HepG2 (cell line): ENCODE data around the gene TMED6. TPM values are rescaled to one million over a fixed set of nuclear protein-coding genes. Genes with fewer than 3 reads are reported as not detected.

Experiments used
- ATAC-seq: fragments of 200-7000 bp; cut with Tn5 transposase; 3 replicates; pipeline ENCODE4 v1.9.1; 2020; ENCODE audit warnings: mild to moderate bottlenecking, moderate library complexity
- BruUV-seq: library from RNA; stranded (reverse); fragments of 400-500 nt; replicated peaks from 2 replicates; lab custom pipeline; 2021; lab: Mats Ljungman, UMichigan
- CTCF ChIA-PET: fragments of 300-600 bp; formaldehyde crosslinking; extraction: SDS; loops from one replicate; lab custom pipeline; 2021; ENCODE audit warnings: low total read pairs, inconsistent platforms, low intra/inter-chr PET ratio; lab: Yijun Ruan, JAX
- POLR2A ChIA-PET: fragments of 350-600 bp; sonication (Branson Sonifier 250); formaldehyde crosslinking; loops from one replicate; lab custom pipeline; 2020; ENCODE audit warnings: antibody characterized with exemption, inconsistent platforms; lab: Yijun Ruan, JAX
- DNase-seq: peaks from one replicate; pipeline ENCODE4 v3.0.0-alpha.2; 2015; ENCODE audit warnings: low spot score
- FAIRE-seq: peaks from 3 replicates; lab custom pipeline; 2011; peaks lifted over from hg19 to GRCh38; lab: Jason Lieb, UNC
- H2AFZ ChIP-seq: one replicate; pipeline ENCODE4 v1.6.1; 2011; ENCODE audit warnings: low read length, inconsistent platforms
- H3K27ac ChIP-seq: fragments of 300-600 bp; 3 replicates; pipeline ENCODE4 v1.8.0; 2011; ENCODE audit warnings: mixed run types, mild to moderate bottlenecking, mixed read lengths, low read length, inconsistent platforms; ENCODE audit not compliant: insufficient read depth; ENCODE audit errors: extremely low read length
- H3K27me3 ChIP-seq, 2 experiments: fragments of 200-600 bp in 1 of 2; 2 replicates in 1 of 2; 3 replicates in 1 of 2; pipeline versions ENCODE4 v1.6.0 to v1.8.0; 2011; ENCODE audit warnings: low read length in 2 of 2, mild to moderate bottlenecking in 2 of 2, moderate library complexity in 2 of 2, inconsistent platforms in 1 of 2; ENCODE audit not compliant: insufficient read depth in 2 of 2, control insufficient read depth in 1 of 2
- H3K36me3 ChIP-seq, 2 experiments: fragments of 200-600 bp in 1 of 2; replicated peaks in 1 of 2; 2 replicates in 1 of 2; 3 replicates in 1 of 2; pipeline versions ENCODE4 v1.5.1 to v1.8.0; 2011; ENCODE audit warnings: low read length in 2 of 2, inconsistent platforms in 1 of 2; ENCODE audit not compliant: insufficient read depth in 2 of 2, control insufficient read depth in 1 of 2
- H3K4me1 ChIP-seq: 2 replicates; pipeline ENCODE4 v1.5.1; 2012; ENCODE audit warnings: low read length, inconsistent platforms; ENCODE audit not compliant: insufficient read depth
- H3K4me2 ChIP-seq: 2 replicates; pipeline ENCODE4 v1.6.0; 2011; ENCODE audit warnings: low read depth, low read length, inconsistent platforms
- H3K4me3 ChIP-seq, 3 experiments: fragments of 200-600 bp in 1 of 3; sonication (generic), shearing (Covaris generic) in 1 of 3; replicated peaks in 1 of 3; 2 replicates each; pipeline ENCODE4 v1.5.1; 2011 to 2016; ENCODE audit warnings: low read length in 3 of 3, inconsistent platforms in 2 of 3, low read depth in 2 of 3, mild to moderate bottlenecking in 2 of 3, control low read depth in 1 of 3, mixed read lengths in 1 of 3; ENCODE audit not compliant: insufficient read depth in 1 of 3
- H3K79me2 ChIP-seq: one replicate; pipeline ENCODE4 v1.6.1; 2011; ENCODE audit warnings: low read length, inconsistent platforms; ENCODE audit not compliant: insufficient read depth
- H3K9ac ChIP-seq: 2 replicates; pipeline ENCODE4 v1.6.0; 2011; ENCODE audit warnings: mild to moderate bottlenecking, low read depth, low read length, inconsistent platforms; ENCODE audit not compliant: insufficient read depth
- H3K9me3 ChIP-seq: 2 replicates; pipeline ENCODE4 v1.5.1; 2012; ENCODE audit warnings: mild to moderate bottlenecking, low read length
- H4K20me1 ChIP-seq: 2 replicates; pipeline ENCODE4 v1.6.0; 2011; ENCODE audit warnings: inconsistent platforms, mild to moderate bottlenecking, low read length, moderate library complexity; ENCODE audit not compliant: insufficient read depth
- CEBPB ChIP-seq: IDR thresholded peaks from 2 replicates; pipeline ENCODE4 v1.6.1; 2011; ENCODE audit warnings: low read depth, low read length, improper control_type of control experiment, borderline replicate concordance
- FOXA1 ChIP-seq, 2 experiments: fragments of 450-650 bp in 1 of 2; sonication (generic) in 1 of 2; formaldehyde crosslinking in 1 of 2; IDR thresholded peaks; 2 replicates each; pipeline versions ENCODE4 v1.4.0 to v1.6.1; 2016 to 2020; ENCODE audit warnings: missing genetic modification reagents in 1 of 2
- RARG ChIP-seq: sonication (generic); formaldehyde crosslinking; IDR thresholded peaks from 2 replicates; pipeline ENCODE4 v1.4.0; 2020; ENCODE audit warnings: low read depth, mild to moderate bottlenecking, missing genetic modification reagents
- SIN3B ChIP-seq: fragments of 150-350 bp; IDR thresholded peaks from 2 replicates; pipeline ENCODE4 v1.6.1; 2014; ENCODE audit warnings: low read length
- ZBTB8A ChIP-seq: sonication (generic); formaldehyde crosslinking; IDR thresholded peaks from 2 replicates; pipeline ENCODE4 v1.4.0; 2020; ENCODE audit warnings: mild to moderate bottlenecking, low read depth, missing genetic modification reagents, borderline replicate concordance
- ZNF530 ChIP-seq: sonication (generic); formaldehyde crosslinking; IDR thresholded peaks from 2 replicates; pipeline ENCODE4 v1.5.0; 2020; ENCODE audit warnings: low read depth, mild to moderate bottlenecking, missing genetic modification reagents
- ZNF562 ChIP-seq: sonication (generic); formaldehyde crosslinking; IDR thresholded peaks from 2 replicates; pipeline ENCODE4 v1.8.0; 2022; ENCODE audit warnings: missing genetic modification reagents, borderline replicate concordance
- ZNF768 ChIP-seq: sonication (generic); formaldehyde crosslinking; IDR thresholded peaks from 2 replicates; pipeline ENCODE4 v1.4.0; 2020; ENCODE audit warnings: missing genetic modification reagents
- ZNF891 ChIP-seq: sonication (generic); formaldehyde crosslinking; IDR thresholded peaks from 2 replicates; pipeline ENCODE4 v1.5.0; 2020; ENCODE audit warnings: mild to moderate bottlenecking, missing genetic modification reagents
- WGBS: methylation state at CpG from one replicate; pipeline ENCODE4 v1.1.6; 2017; ENCODE audit warnings: low lambda C conversion rate; 5-methylcytosine and 5-hydroxymethylcytosine counted together
- in situ Hi-C: cut with HindIII; loops from 2 replicates; pipeline ENCODE4 v1.10.0; 2017; ENCODE audit warnings: low pct_unique_long_range_greater_than_20kb; ENCODE audit not compliant: extremely low pct_ligation_motif_present
- intact Hi-C: fragments of 100-400 bp; cut with micrococcal nuclease; formaldehyde crosslinking; loops from one replicate; pipeline ENCODE4 v1.10.0; 2022; ENCODE audit not compliant: unreplicated experiment
- polyA plus RNA-seq, 8 experiments: library from polyadenylated mRNA; depleted of rRNA in 3 of 8; stranded (reverse) in 7 of 8; unstranded in 1 of 8; fragments of >200 nt; fragmentation: Illumina TruSeq in 4 of 8; extraction: Trizol in 4 of 8; gene quantifications; 2 replicates each; pipeline versions ENCODE4 v1.2.1 to v1.2.3, GENCODE V29; 2011 to 2016; ENCODE audit warnings: low read depth in 4 of 8, missing spikeins in 1 of 8, mixed read lengths in 1 of 8; ENCODE audit not compliant: insufficient read depth in 1 of 8
- total RNA-seq, 5 experiments: library from RNA; depleted of rRNA; stranded (reverse); fragments of >200 nt; fragmentation: Illumina TruSeq; extraction: Trizol; gene quantifications; 2 replicates each; pipeline ENCODE4 v1.2.3, GENCODE V29; 2016; ENCODE audit warnings: low read depth in 1 of 5

Gene TMED6
- total and polyA plus RNA-seq, 2 of the 13 experiments (the other 11 are each of a cell fraction or from before 2014, with no cell fraction given): 9.8 to 14.4 TPM

DNA sequence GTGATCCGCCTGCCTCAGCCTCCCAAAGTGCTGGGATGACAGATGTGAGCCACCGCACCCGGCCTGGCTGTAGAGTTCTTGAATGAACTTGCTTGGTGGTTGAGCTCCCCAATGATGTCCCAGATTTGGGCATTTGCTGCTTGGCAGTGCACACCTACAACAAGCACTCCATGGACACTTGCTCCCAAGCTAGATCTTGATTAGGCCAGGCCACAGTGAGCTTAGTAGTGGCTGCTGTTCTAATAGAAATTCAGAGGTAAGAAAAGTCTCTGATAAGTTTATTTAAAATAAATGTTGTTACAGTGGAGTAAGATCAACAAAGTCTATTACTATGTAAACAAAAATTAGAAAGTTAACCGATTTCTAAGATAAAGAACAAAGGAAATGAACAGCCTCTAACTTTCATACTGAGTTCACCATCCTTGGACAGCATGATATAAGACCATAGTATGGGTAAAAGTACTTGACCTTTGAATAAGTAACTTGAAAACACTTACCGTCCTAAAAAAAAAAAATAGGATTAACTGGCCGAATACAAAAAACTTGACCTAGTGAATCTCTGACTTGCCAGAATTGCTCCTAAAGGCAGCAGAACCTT, 951 bp downstream of the TMED6 start (continued):
- 0 out of 2 replicates have a peak, but pooled peaks have one; percentile 23 for TF ChIP-seq FOXA1 (IDR thresholded peaks at IDR 0.05)
- TF ChIP-seq FOXA1 (CRISPR knock-in tag; IDR thresholded peaks at IDR 0.05): no peak
- TF ChIP-seq ZNF530 (CRISPR knock-in tag): no peak
- TF ChIP-seq CEBPB: no peak
- TF ChIP-seq ZNF562 (CRISPR knock-in tag): no peak
- TF ChIP-seq, all 625 proteins: peak for 31

DNA sequence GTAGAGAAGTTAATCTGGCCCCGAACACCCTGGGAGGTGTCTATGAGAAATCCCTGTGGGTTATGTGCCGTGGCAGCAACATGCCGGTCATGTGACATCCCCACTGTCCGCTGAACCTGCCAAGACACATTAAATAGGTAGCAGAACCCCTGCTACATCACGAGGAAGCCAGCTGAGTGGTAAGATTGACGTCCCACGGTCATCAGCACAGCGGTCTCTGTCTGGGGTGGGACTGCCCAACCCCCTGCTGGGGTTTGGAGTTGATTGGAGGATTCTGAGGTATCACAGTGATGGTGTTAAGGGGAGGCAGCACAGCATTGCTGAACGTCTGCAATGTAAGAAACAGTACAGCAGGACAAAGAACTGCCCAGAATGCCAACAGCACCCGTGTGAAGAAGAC, 2.0 kb downstream of the TMED6 start:
- no peaks in the 10 kb centered on the region for H3K9me3 ChIP-seq
- no peak for ATAC-seq
- in situ Hi-C loops (no loop called here), intact Hi-C loops (no loop called here)
- H3K36me3 ChIP-seq: peaks cover 0 to 5% of the 10 kb centered on the region in 2 experiments; a peak in 2 of 5 replicates
- no peak overlapping the region for H3K4me2 ChIP-seq
- H3K9ac ChIP-seq: no peak overlapping the region
- H3K4me3 ChIP-seq: no peak overlapping the region
- BruUV-seq: no TSS peak
- FAIRE-seq: no peak
- TF ChIP-seq RARG (CRISPR knock-in tag) (no peak), ZBTB8A (no peak), ZNF768 (CRISPR knock-in tag) (0 out of 2 replicates have a peak, but pooled peaks have one; percentile 14), SIN3B (no peak), ZNF891 (0 out of 2 replicates have a peak, but pooled peaks have one; percentile 19)
- no peak overlapping the region for H2AFZ ChIP-seq
- no peaks in the 10 kb centered on the region for H3K27me3 ChIP-seq
- no peaks in the 10 kb centered on the region for H4K20me1 ChIP-seq
- no peak for DNase-seq
- WGBS: 95% methylated on average over 10 of the region's 10 CpGs
- ChIA-PET POLR2A (interaction anchor here (1.9 to 4.1 kb wide), 3 partner anchors 10 to 35 kb away, joined by 5 to 22 read pairs (median 9); partner anchors contain the start of genes COG8, NIP7 and PDF), CTCF (no interaction called here)
- H3K79me2 ChIP-seq: no peaks in the 10 kb centered on the region
- peaks cover 24% of the 10 kb centered on the region for H3K4me1 ChIP-seq
- H3K27ac ChIP-seq: no peak overlapping the region
